H9 (cell line): ENCODE data around the gene TBC1D24. TPM values are rescaled to one million over a fixed set of nuclear protein-coding genes. Genes with fewer than 3 reads are reported as not detected.

Experiments
- DNase-seq: peaks from one replicate; pipeline ENCODE4 v3.0.0-alpha.2; 2017
- H2AFZ ChIP-seq: one replicate; pipeline ENCODE4 v1.6.1; 2013; ENCODE audit warnings: mild to moderate bottlenecking, low read length, control low read depth, moderate library complexity
- H2AK5ac ChIP-seq: 2 replicates; pipeline ENCODE4 v1.6.1; 2013; ENCODE audit warnings: low read length, control low read depth, mixed read lengths; ENCODE audit not compliant: insufficient read length
- H2BK120ac ChIP-seq: one replicate; pipeline ENCODE4 v1.6.1; 2013; ENCODE audit warnings: low read depth, mild to moderate bottlenecking, low read length, control low read depth, inconsistent platforms; ENCODE audit not compliant: poor library complexity, severe bottlenecking
- H2BK12ac ChIP-seq: 2 replicates; pipeline ENCODE4 v1.6.1; 2013; ENCODE audit warnings: low read length, control low read depth, mixed read lengths, low read depth; ENCODE audit not compliant: insufficient read length
- H2BK15ac ChIP-seq: 2 replicates; pipeline ENCODE4 v1.6.1; 2013; ENCODE audit warnings: low read depth, low read length, control low read depth
- H2BK20ac ChIP-seq: one replicate; pipeline ENCODE4 v1.6.1; 2013; ENCODE audit warnings: low read depth, mild to moderate bottlenecking, low read length, control low read depth, inconsistent platforms; ENCODE audit not compliant: poor library complexity, severe bottlenecking
- H2BK5ac ChIP-seq: 2 replicates; pipeline ENCODE4 v1.6.1; 2013; ENCODE audit warnings: low read length, control low read depth, mixed read lengths; ENCODE audit not compliant: insufficient read length
- H3K14ac ChIP-seq: 2 replicates; pipeline ENCODE4 v1.6.1; 2013; ENCODE audit warnings: low read length, control low read depth; ENCODE audit not compliant: insufficient read depth
- H3K18ac ChIP-seq: 2 replicates; pipeline ENCODE4 v1.6.1; 2013; ENCODE audit warnings: low read depth, mild to moderate bottlenecking, mixed read lengths, low read length, control low read depth; ENCODE audit not compliant: insufficient read length
- H3K23ac ChIP-seq: 2 replicates; pipeline ENCODE4 v1.6.1; 2013; ENCODE audit warnings: low read length, control low read depth, mixed read lengths, low read depth; ENCODE audit not compliant: insufficient read length
- H3K23me2 ChIP-seq: 2 replicates; pipeline ENCODE4 v1.6.1; 2013; ENCODE audit warnings: low read depth, mild to moderate bottlenecking, mixed read lengths, low read length, control low read depth; ENCODE audit not compliant: insufficient read length, poor library complexity, severe bottlenecking
- H3K27ac ChIP-seq: 2 replicates; pipeline ENCODE4 v1.5.1; 2013; ENCODE audit warnings: low read length, control low read depth, mixed read lengths, low read depth; ENCODE audit not compliant: insufficient read length
- H3K27me3 ChIP-seq: 2 replicates; pipeline ENCODE4 v1.6.1; 2013; ENCODE audit warnings: low read length, control low read depth, inconsistent platforms; ENCODE audit not compliant: insufficient read depth
- H3K4ac ChIP-seq: 2 replicates; pipeline ENCODE4 v1.6.1; 2013; ENCODE audit warnings: low read depth, mild to moderate bottlenecking, control low read depth, inconsistent platforms, low read length, moderate library complexity
- H3K4me1 ChIP-seq: 2 replicates; pipeline ENCODE4 v1.6.1; 2013; ENCODE audit warnings: low read length, control low read depth, inconsistent platforms; ENCODE audit not compliant: insufficient read depth
- H3K4me2 ChIP-seq: 2 replicates; pipeline ENCODE4 v1.6.1; 2013; ENCODE audit warnings: low read length, control low read depth, mixed read lengths; ENCODE audit not compliant: insufficient read length, insufficient read depth
- H3K56ac ChIP-seq: 2 replicates; pipeline ENCODE4 v1.6.1; 2013; ENCODE audit warnings: low read depth, mild to moderate bottlenecking, mixed read lengths, low read length, control low read depth; ENCODE audit not compliant: insufficient read length
- H3K79me1 ChIP-seq: 2 replicates; pipeline ENCODE4 v1.6.1; 2013; ENCODE audit warnings: low read depth, mild to moderate bottlenecking, moderate library complexity, low read length, control low read depth, inconsistent platforms; ENCODE audit not compliant: insufficient read depth, poor library complexity, severe bottlenecking
- H3K79me2 ChIP-seq: 2 replicates; pipeline ENCODE4 v1.6.1; 2013; ENCODE audit warnings: low read length, control low read depth, inconsistent platforms; ENCODE audit not compliant: insufficient read depth
- H3K9ac ChIP-seq: 2 replicates; pipeline ENCODE4 v1.6.1; 2013; ENCODE audit warnings: low read length, control low read depth, mixed read lengths; ENCODE audit not compliant: insufficient read length; ENCODE audit errors: extremely low read depth
- H3K9me3 ChIP-seq: one replicate; pipeline ENCODE4 v1.6.1; 2013; ENCODE audit warnings: low read depth, low read length, inconsistent platforms; ENCODE audit not compliant: control insufficient read depth
- H3T11ph ChIP-seq: one replicate; pipeline ENCODE4 v1.6.1; 2013; ENCODE audit warnings: mild to moderate bottlenecking, low read length, control low read depth, inconsistent platforms
- H4K20me1 ChIP-seq: one replicate; pipeline ENCODE4 v1.6.1; 2013; ENCODE audit not compliant: control insufficient read depth, insufficient read length, insufficient read depth
- H4K5ac ChIP-seq: 2 replicates; pipeline ENCODE4 v1.6.1; 2013; ENCODE audit warnings: low read depth, mild to moderate bottlenecking, mixed read lengths, low read length, control low read depth; ENCODE audit not compliant: insufficient read length
- H4K8ac ChIP-seq: replicated peaks from 2 replicates; pipeline ENCODE4 v1.6.1; 2013; ENCODE audit warnings: low read length, control low read depth, mixed read lengths, low read depth; ENCODE audit not compliant: insufficient read length
- H4K91ac ChIP-seq: 2 replicates; pipeline ENCODE4 v1.6.1; 2013; ENCODE audit warnings: low read depth, mild to moderate bottlenecking, moderate library complexity, mixed read lengths, low read length, control low read depth; ENCODE audit not compliant: insufficient read length
- H3K27ac Mint-ChIP-seq, 3 experiments: 2 replicates in 2 of 3; 3 replicates in 1 of 3; pipeline ENCODE4 v1.8.0; 2020 to 2021; ENCODE audit warnings: mixed read lengths in 3 of 3, mild to moderate bottlenecking in 1 of 3, moderate library complexity in 1 of 3
- H3K27me3 Mint-ChIP-seq: 2 replicates; pipeline ENCODE4 v1.8.0; 2021; ENCODE audit warnings: low read depth, mild to moderate bottlenecking, moderate library complexity, mixed read lengths
- H3K36me3 Mint-ChIP-seq, 3 experiments: 2 replicates in 2 of 3; 3 replicates in 1 of 3; pipeline ENCODE4 v1.8.0; 2020 to 2021; ENCODE audit warnings: low read depth in 3 of 3, mixed read lengths in 3 of 3; ENCODE audit not compliant: insufficient read depth in 1 of 3
- H3K4me1 Mint-ChIP-seq, 2 experiments: 2 replicates each; pipeline ENCODE4 v1.8.0; 2020; ENCODE audit warnings: mixed read lengths in 2 of 2
- H3K4me3 Mint-ChIP-seq, 2 experiments: 2 replicates in 1 of 2; 3 replicates in 1 of 2; pipeline ENCODE4 v1.8.0; 2020 to 2021; ENCODE audit warnings: mild to moderate bottlenecking in 2 of 2, mixed read lengths in 2 of 2, moderate library complexity in 1 of 2
- H3K9me3 Mint-ChIP-seq, 2 experiments: 2 replicates in 1 of 2; 3 replicates in 1 of 2; pipeline ENCODE4 v1.8.0; 2020; ENCODE audit warnings: mild to moderate bottlenecking in 2 of 2, mixed read lengths in 2 of 2, moderate library complexity in 1 of 2
- WGBS: extraction: QIAGEN DNeasy Blood & Tissue Kit; methylation state at CpG from one replicate; pipeline ENCODE4 v1.1.7; 2013; ENCODE audit warnings: missing lambda C conversion rate, low lambda C conversion rate, mixed read lengths; ENCODE audit not compliant: insufficient read length; ENCODE audit errors: extremely low coverage; 5-methylcytosine and 5-hydroxymethylcytosine counted together
- total RNA-seq: library from RNA; stranded (reverse); gene quantifications from 2 replicates; pipeline ENCODE4 v1.2.1, GENCODE V29; 2021
- TF ChIP-seq, protein P1 (sequence below): fragments of 200-600 bp; sonication (generic); conservative IDR thresholded peaks from 3 replicates; pipeline ENCODE4 v1.8.0; 2021; ENCODE audit warnings: antibody characterized with exemption, mild to moderate bottlenecking

Gene TBC1D24
- total RNA-seq, 1 experiment from 2014 or later = 19.0 TPM

DNA sequence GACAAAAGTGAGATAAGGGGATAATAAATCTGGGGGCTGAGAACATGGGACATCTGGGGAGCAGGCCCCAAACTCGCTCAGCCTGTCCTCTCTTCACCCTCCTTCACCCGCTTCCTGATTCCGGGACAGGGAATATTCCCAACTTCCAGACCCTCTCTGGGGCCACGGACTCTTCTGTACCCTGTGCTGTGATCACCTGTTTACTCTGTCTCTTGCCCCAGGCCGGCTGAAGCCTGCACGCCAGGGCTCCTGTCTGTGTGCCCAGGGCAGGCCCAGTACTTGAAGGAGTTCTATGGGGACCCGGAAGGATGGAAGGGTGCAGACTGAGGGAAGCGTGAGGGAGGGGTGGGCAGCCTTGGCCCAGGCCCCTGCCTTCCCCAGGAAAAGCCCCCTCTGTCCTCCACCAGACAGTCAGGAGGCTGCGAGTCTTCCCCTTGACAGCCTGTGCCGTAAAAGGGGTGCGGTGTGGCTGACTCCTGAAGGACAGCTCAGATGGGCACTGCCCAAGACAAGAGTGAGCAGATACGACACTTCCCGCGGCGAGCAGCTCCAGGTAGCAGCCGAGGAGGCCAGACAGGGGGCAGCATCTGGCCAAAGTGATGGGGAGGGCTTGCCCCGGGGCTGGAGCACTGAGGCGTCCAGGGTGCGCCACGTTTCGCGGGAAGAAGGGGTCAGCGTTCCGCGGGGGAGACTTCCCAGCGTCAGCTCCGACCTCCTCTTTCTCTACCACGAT, 46.7 kb upstream of the TBC1D24 start:
- peak; percentile 76 for DNase-seq

More for the DNA sequence above, 46.7 kb upstream of the TBC1D24 start:
- no peaks in the 10 kb centered on the region for H3K9me3 Mint-ChIP-seq
- H3K79me2 ChIP-seq = peaks cover 3% of the 10 kb centered on the region
- no peak overlapping the region for H2BK5ac ChIP-seq
- peak overlapping the region; percentile 77 for H3K14ac ChIP-seq
- no peak overlapping the region for H2BK20ac ChIP-seq
- H3K23me2 ChIP-seq = peaks cover 15% of the 10 kb centered on the region
- no peak overlapping the region; the same call in 1 of the 2 replicates for H2BK15ac ChIP-seq
- peak overlapping the region; percentile 88 to 90 for H3K4me3 Mint-ChIP-seq
- peak overlapping the region; percentile 59 for H3K4me2 ChIP-seq
- H3K9me3 ChIP-seq = no peaks in the 10 kb centered on the region
- H4K91ac ChIP-seq = no peak overlapping the region
- peaks cover 13% of the 10 kb centered on the region for H3K27me3 Mint-ChIP-seq
- no peak overlapping the region for H3K23ac ChIP-seq
- H3K36me3 Mint-ChIP-seq = peaks cover 18 to 25% (median 25%) of the 10 kb centered on the region in 3 experiments; a peak in 6 of 7 replicates
- H2AK5ac ChIP-seq = no peak overlapping the region
- peak overlapping the region; percentile 55 for H3K18ac ChIP-seq
- no peaks in the 10 kb centered on the region for H3K4me1 ChIP-seq
- H2BK12ac ChIP-seq = no peak overlapping the region
- no CpG with 5 or more reads among the region's 28 CpGs for WGBS
- no peaks in the 10 kb centered on the region for H4K20me1 ChIP-seq
- H3K27ac Mint-ChIP-seq = peak overlapping the region in 1 of 3 experiments; percentile 82; a peak in 1 of 7 replicates
- H3T11ph ChIP-seq = no peak overlapping the region
- H3K56ac ChIP-seq = no peak overlapping the region
- peaks cover 25 to 27% of the 10 kb centered on the region in 2 experiments for H3K4me1 Mint-ChIP-seq
- no peaks in the 10 kb centered on the region; the same call in 1 of the 2 replicates for H3K27me3 ChIP-seq
- TF ChIP-seq, protein P1, sequence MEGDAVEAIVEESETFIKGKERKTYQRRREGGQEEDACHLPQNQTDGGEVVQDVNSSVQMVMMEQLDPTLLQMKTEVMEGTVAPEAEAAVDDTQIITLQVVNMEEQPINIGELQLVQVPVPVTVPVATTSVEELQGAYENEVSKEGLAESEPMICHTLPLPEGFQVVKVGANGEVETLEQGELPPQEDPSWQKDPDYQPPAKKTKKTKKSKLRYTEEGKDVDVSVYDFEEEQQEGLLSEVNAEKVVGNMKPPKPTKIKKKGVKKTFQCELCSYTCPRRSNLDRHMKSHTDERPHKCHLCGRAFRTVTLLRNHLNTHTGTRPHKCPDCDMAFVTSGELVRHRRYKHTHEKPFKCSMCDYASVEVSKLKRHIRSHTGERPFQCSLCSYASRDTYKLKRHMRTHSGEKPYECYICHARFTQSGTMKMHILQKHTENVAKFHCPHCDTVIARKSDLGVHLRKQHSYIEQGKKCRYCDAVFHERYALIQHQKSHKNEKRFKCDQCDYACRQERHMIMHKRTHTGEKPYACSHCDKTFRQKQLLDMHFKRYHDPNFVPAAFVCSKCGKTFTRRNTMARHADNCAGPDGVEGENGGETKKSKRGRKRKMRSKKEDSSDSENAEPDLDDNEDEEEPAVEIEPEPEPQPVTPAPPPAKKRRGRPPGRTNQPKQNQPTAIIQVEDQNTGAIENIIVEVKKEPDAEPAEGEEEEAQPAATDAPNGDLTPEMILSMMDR = peak; percentile 47; the same call in 2 of the 3 replicates
- H3K9ac ChIP-seq = peak overlapping the region; percentile 43
- H4K5ac ChIP-seq = no peak overlapping the region
- no peak overlapping the region for H4K8ac ChIP-seq
- H2BK120ac ChIP-seq = no peak overlapping the region
- H3K4ac ChIP-seq = no peak overlapping the region
- H3K27ac ChIP-seq = no peak overlapping the region
- no peak overlapping the region for H2AFZ ChIP-seq
- peaks cover 9% of the 10 kb centered on the region for H3K79me1 ChIP-seq
